A673 (cell line): ENCODE measurements around the gene CDKN2A. TPM values are rescaled to one million over a fixed set of nuclear protein-coding genes. Genes with fewer than 3 reads are reported as not detected.

Source experiments
- BruUV-seq: library from RNA; stranded (reverse); fragments of 400-500 nt; replicated peaks from 2 replicates; lab custom pipeline; 2021; lab: Mats Ljungman, UMichigan
- CTCF ChIA-PET: fragments of 300-600 bp; sonication (Branson Sonifier 250); formaldehyde crosslinking; loops from one replicate; lab custom pipeline; 2022; ENCODE audit warnings: antibody characterized with exemption; lab: Charles Lee
- POLR2A ChIA-PET: fragments of 300-600 bp; sonication (Branson Sonifier 250); formaldehyde crosslinking; loops from one replicate; lab custom pipeline; 2022; ENCODE audit warnings: antibody characterized with exemption; ENCODE audit not compliant: low non-redundant PET; lab: Charles Lee
- DNase-seq: peaks from one replicate; pipeline ENCODE4 v3.0.0-alpha.2; 2015; ENCODE audit warnings: low spot score
- H3K27ac ChIP-seq: fragments of 200-600 bp; sonication (generic); 2 replicates; pipeline ENCODE4 v1.5.1; 2016; ENCODE audit warnings: mixed run types, low read depth, mild to moderate bottlenecking, mixed read lengths, antibody characterized with exemption, low read length; ENCODE audit not compliant: poor library complexity, severe bottlenecking
- H3K27me3 ChIP-seq: fragments of 200-600 bp; sonication (generic); replicated peaks from 2 replicates; pipeline ENCODE4 v1.6.1; 2017; ENCODE audit warnings: mixed run types, low read depth, mild to moderate bottlenecking, mixed read lengths, antibody characterized with exemption, low read length; ENCODE audit not compliant: insufficient read depth, poor library complexity
- H3K36me3 ChIP-seq: fragments of 200-600 bp; sonication (generic); 2 replicates; pipeline ENCODE4 v1.6.1; 2016; ENCODE audit warnings: mixed run types, mild to moderate bottlenecking, mixed read lengths, antibody characterized with exemption, low read length; ENCODE audit not compliant: insufficient read depth, poor library complexity, severe bottlenecking
- H3K4me1 ChIP-seq: fragments of 200-600 bp; sonication (generic); 2 replicates; pipeline ENCODE4 v1.6.1; 2017; ENCODE audit warnings: mixed run types, mild to moderate bottlenecking, mixed read lengths, antibody characterized with exemption, low read length; ENCODE audit not compliant: insufficient read depth, poor library complexity, severe bottlenecking
- H3K4me3 ChIP-seq: fragments of 200-600 bp; sonication (generic); 2 replicates; pipeline ENCODE4 v1.5.1; 2016; ENCODE audit warnings: low read depth, mixed run types, mild to moderate bottlenecking, mixed read lengths, low read length; ENCODE audit not compliant: poor library complexity, severe bottlenecking
- H3K9me3 ChIP-seq: fragments of 200-600 bp; sonication (generic); 2 replicates; pipeline ENCODE4 v1.6.1; 2016; ENCODE audit warnings: mixed run types, low read depth, mild to moderate bottlenecking, mixed read lengths, antibody characterized with exemption, low read length; ENCODE audit not compliant: poor library complexity, severe bottlenecking
- EZH2 ChIP-seq: fragments of 200-600 bp; sonication (generic); IDR thresholded peaks from 2 replicates; pipeline ENCODE4 v1.6.1; 2017; ENCODE audit warnings: borderline replicate concordance, low read depth, mild to moderate bottlenecking, mixed read lengths, antibody characterized with exemption, low read length; ENCODE audit not compliant: poor library complexity, severe bottlenecking
- intact Hi-C: fragments of 100-400 bp; cut with micrococcal nuclease; formaldehyde crosslinking; loops from one replicate; pipeline ENCODE4 v1.10.0; 2022; ENCODE audit not compliant: unreplicated experiment
- total RNA-seq: library from RNA; stranded (reverse); gene quantifications from 2 replicates; pipeline ENCODE4 v1.2.3, GENCODE V29; 2021
- TF ChIP-seq, protein P1 (sequence below): fragments of 300-800, 200-600 bp; sonication (generic); conservative IDR thresholded peaks from 2 replicates; pipeline ENCODE4 v1.5.1; 2017; ENCODE audit warnings: low read depth, mild to moderate bottlenecking, antibody characterized with exemption, low read length, moderate library complexity, mixed read lengths

CDKN2A gene
- total RNA-seq, 1 experiment from 2014 or later, result not detected

- Histone ChIP-seq H3K36me3 (no peaks in the 10 kb centered on the region), H3K9me3 (no peaks in the 10 kb centered on the region), H3K4me1 (no peaks in the 10 kb centered on the region), H3K27ac (no peak overlapping the region), H3K4me3 (no peak overlapping the region), H3K27me3 (no peaks in the 10 kb centered on the region)
- DNase-seq, result no peak
- POLR2A ChIA-PET, result no interaction called here
- TF ChIP-seq, protein P1, sequence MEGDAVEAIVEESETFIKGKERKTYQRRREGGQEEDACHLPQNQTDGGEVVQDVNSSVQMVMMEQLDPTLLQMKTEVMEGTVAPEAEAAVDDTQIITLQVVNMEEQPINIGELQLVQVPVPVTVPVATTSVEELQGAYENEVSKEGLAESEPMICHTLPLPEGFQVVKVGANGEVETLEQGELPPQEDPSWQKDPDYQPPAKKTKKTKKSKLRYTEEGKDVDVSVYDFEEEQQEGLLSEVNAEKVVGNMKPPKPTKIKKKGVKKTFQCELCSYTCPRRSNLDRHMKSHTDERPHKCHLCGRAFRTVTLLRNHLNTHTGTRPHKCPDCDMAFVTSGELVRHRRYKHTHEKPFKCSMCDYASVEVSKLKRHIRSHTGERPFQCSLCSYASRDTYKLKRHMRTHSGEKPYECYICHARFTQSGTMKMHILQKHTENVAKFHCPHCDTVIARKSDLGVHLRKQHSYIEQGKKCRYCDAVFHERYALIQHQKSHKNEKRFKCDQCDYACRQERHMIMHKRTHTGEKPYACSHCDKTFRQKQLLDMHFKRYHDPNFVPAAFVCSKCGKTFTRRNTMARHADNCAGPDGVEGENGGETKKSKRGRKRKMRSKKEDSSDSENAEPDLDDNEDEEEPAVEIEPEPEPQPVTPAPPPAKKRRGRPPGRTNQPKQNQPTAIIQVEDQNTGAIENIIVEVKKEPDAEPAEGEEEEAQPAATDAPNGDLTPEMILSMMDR, result no peak
- no peak for TF ChIP-seq EZH2
- intact Hi-C loops, result no loop called here
- BruUV-seq, result no TSS peak
- CTCF ChIA-PET, result no interaction called here
These were observed 47.2 kb upstream of the CDKN2A start for GRCh38 chr9:22041344-22041743.

- ChIA-PET CTCF (no interaction called here), POLR2A (no interaction called here)
- DNase-seq, result no peak
- intact Hi-C loops, result no loop called here
- Histone ChIP-seq H3K27ac (no peak overlapping the region), H3K4me3 (no peak overlapping the region), H3K4me1 (no peaks in the 10 kb centered on the region), H3K9me3 (no peaks in the 10 kb centered on the region), H3K36me3 (no peaks in the 10 kb centered on the region), H3K27me3 (no peaks in the 10 kb centered on the region)
- no peak for TF ChIP-seq EZH2
- TF ChIP-seq, protein P1, result no peak
- BruUV-seq, result no TSS peak
These were observed 46.6 kb upstream of the CDKN2A start for GRCh38 chr9:22040760-22041159.

- ChIA-PET CTCF (no interaction called here), POLR2A (no interaction called here)
- Histone ChIP-seq H3K4me1 (no peaks in the 10 kb centered on the region), H3K9me3 (no peaks in the 10 kb centered on the region), H3K27me3 (no peaks in the 10 kb centered on the region), H3K4me3 (no peak overlapping the region), H3K36me3 (no peaks in the 10 kb centered on the region), H3K27ac (no peak overlapping the region)
- DNase-seq, result no peak
- BruUV-seq, result no TSS peak
- no peak for TF ChIP-seq EZH2
- TF ChIP-seq, protein P1, result no peak
- intact Hi-C loops, result no loop called here
These were observed 45.1 kb upstream of the CDKN2A start for GRCh38 chr9:22039258-22039657.
